GM12872 (cell line): ENCODE measurements around the gene ENTPD6.

Experiments
- TF ChIP-seq, protein P1 (sequence below): IDR thresholded peaks from 3 replicates; pipeline ENCODE4 v1.5.1; 2011; ENCODE audit warnings: low read depth, mild to moderate bottlenecking, low read length, moderate library complexity; ENCODE audit not compliant: insufficient read depth

The ENTPD6 gene

DNA sequence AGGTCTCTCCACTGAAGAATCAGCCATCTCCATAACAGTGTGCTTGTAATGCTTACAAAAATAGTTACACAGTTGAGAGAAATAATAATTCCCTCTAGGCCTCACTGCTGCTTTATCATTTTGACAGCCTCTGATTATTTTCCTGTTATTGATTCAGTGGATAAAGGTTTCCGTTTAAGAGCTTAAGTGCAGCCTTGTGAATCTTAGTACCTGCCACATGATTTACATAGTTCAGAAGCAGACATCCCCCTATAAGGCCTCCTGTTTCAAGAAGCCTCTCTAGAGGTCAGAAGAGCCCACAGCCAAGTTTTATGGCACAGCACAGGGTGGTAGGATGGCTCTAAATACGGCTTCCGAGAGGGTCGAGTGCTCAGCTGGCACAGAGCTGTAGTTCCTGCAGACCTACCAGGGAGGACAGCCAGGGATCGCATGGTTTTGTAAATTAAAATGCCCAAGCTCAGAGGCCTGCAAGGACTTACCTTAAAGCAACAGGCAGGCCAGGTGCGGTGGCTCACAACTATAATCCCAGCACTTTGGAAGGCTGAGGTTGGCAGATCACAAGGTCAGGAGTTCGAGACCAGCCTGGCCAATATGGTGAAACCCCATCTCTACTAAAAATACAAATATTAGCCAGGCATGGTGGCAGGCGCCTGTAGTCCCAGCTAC lies 34.8 kb downstream of the ENTPD6 start:
- TF ChIP-seq, protein P1, sequence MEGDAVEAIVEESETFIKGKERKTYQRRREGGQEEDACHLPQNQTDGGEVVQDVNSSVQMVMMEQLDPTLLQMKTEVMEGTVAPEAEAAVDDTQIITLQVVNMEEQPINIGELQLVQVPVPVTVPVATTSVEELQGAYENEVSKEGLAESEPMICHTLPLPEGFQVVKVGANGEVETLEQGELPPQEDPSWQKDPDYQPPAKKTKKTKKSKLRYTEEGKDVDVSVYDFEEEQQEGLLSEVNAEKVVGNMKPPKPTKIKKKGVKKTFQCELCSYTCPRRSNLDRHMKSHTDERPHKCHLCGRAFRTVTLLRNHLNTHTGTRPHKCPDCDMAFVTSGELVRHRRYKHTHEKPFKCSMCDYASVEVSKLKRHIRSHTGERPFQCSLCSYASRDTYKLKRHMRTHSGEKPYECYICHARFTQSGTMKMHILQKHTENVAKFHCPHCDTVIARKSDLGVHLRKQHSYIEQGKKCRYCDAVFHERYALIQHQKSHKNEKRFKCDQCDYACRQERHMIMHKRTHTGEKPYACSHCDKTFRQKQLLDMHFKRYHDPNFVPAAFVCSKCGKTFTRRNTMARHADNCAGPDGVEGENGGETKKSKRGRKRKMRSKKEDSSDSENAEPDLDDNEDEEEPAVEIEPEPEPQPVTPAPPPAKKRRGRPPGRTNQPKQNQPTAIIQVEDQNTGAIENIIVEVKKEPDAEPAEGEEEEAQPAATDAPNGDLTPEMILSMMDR, result no peak

DNA sequence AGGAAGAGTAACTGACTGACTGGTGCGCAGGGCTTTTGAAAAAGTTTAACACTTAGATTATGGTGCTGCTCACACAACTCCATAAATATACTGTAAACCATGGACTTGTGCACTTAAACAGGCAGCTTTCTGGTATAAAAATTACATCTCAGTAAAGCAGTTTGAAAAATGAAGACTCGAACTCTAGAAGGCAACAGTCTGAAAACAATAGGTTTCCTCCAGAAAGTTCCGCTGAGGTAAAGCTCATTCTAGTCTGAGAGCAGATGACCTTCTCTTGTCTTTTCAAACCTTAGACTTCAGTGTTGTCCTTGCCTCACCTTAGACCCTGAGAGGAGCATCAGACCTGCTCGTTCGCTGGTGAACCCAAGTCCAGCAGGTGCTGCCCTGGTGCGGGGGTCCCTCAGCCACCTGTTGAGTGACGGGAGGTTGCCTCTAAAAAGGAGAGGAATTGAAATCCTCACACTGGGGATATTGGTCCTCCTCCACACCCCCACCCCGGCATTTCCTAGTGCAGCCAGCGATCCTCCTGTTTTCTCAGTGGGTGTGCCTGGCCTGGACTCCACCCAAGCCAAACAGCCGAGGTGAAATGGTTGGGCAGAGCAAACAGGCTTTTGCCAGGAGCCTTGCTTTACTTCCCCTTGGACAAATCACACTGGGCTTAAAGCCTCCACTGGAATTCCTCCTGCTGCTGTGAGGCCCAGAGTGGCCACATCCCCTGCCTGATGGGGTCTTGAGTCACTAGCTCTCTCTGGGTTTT lies 37.7 kb downstream of the ENTPD6 start:
- TF ChIP-seq, protein P1, result no peak

DNA sequence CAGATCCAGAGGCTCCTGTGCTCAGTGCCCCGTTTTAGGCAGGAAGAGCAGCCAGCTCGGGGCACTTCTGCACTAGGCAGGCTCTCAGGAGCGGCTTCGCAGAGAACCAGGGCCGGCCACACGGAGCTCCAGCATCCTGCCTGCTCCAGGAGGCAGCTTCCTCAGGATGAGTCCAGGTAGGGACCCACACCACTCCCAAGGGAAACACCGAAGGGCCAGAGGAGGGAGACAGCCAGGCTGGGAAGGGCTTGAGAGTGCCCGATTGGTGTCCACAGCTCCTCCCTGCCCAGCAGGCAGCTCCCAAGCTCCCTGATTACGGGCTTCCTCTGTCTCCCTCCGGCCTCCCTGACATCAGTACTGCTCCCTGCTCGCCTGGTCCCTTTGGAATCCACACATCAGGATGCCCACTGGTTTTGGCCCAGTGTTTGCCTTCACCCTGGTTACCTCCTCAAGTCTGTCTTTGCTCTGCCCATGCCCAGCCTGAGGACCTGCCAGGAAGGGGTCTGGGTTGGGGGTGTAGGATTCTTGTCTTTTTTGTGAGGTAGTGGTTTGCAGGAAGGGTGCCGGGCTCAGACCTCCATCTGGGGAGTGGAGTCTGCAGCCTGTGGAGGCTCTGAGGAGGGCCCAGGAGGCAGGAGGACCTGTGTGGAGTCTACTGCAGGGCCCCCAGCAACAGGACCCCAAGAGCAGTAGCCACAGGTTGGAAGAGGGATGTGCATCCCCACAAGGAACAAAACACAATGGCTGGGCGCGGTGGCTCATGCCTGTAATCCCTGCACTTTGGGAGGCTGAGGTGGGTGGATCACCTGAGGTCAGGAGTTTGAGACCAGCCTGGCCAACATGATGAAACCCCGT lies 41.2 kb downstream of the ENTPD6 start:
- TF ChIP-seq, protein P1, result no peak

DNA sequence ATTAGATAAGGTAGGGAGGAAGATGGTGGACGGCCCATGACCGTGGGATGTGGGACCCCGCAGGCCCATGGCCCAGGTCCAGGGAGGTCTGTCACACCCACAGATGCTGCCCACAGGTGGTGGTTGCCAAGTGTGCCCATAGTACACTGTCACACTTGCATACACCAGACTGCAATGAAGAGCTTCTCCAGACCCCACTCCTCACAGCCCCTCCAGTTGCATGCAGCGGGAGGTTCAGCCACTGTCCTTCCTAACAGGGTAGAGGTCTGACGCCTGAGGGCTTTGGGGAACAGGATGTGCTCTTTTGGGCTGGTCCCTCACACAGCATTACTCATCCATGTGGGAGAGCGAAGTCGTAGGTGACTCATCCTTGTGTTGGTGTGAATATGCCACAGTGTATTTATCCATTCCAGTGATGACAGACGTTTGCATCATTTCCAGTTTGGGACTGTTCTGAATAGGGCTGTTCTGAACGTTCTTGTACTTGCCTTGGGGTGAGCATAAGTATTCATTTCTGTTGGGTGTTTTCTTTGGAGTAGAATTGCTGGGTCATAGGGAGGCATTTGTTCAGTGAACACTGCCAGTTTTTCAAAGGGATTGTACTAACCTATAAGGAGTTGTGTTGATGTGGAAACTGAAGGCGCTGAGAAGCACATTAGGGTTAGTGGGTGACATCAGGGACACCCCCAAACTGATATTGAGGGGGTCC lies 42.3 kb downstream of the ENTPD6 start:
- TF ChIP-seq, protein P1, result no peak

DNA sequence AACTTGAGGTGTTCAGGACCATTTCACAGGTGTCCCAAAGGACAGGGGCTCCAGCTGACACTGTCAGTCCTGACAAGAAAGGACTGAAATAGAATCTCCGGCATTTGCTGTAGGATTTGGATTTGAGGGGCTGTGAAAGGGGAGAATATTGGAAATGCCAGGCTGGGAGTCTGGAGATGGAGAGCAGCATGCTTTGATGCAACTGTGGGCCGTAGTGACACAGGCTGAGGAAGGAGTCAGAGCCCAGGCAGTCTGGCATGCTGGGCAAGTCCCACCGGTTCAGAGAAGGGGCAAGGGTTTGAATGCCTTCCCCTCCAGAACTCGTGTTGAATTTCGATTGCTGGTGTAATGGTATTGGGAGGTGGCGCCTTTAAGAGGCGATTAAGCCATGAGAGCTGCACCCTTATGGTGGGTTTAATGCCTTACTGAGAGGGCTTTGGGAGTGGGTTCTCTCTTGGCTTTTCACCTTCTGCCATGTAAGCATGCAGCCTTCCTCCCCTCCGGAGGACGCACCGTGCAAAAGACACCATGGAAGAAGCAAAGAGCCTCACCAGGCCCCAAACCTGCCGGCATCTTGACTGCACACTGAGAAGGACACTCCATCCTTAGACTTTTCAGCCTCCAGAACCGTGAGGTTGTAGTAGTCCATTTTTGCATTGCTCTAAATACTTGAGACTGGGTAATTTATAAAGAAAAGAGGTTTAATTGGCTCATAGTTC lies 43.0 kb downstream of the ENTPD6 start:
- TF ChIP-seq, protein P1, result no peak

DNA sequence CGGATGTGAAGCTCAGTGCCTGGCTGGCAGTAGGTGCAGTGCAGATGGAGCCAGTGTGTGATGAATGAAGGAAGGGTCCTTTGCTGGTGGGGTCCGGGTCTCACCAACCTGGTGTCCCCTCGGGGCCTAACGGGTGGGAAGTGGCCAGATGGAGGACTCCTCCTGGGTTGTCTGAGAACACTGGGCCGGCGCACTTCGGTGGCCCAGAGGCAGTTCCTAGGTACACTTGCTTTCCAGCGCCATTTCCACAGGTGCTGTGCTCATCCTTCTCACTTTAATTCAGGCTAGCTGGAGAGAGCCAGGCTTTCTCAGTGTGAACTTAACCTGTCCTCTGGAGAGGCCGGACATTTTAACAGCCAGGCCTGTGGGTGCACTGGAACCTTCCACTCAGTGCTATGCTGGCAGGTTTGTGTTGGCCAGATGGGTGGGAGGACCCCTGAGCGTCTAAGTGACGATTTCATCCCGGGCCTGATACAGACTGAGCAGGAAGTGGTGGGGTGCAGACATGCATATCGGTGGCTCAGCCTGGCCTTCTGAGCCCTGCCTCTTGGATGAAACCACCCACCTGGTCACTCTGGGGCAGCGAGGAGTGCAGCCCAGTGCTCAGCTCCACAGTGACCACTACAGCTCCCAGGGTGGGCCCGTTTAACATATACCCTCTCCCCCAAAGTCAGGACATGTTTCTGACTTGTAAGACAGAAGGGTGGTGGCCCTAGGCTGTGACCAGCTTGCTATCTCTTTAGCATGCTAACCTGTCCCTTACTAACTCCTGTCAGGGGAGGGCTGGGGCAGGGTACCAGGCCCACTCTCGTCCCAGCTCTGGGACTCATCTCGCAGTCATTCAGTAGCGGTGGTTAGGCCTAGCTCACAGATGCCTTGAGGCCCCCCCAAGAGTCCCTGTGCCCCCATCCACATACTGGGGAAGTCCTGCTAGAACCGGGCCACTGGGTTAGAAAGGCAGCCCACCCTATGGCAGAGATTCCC lies 44.2 kb downstream of the ENTPD6 start:
- TF ChIP-seq, protein P1, result no peak
